GM12878 (cell line): Measurements from ENCODE around the gene VASP. TPM values are rescaled to one million over a fixed set of nuclear protein-coding genes. Genes with fewer than 3 reads are reported as not detected.

Experiments used
- ATAC-seq: fragments of 200-7000 bp; cut with Tn5 transposase; 3 replicates; pipeline ENCODE4 v1.9.1; 2020; ENCODE audit warnings: mild to moderate bottlenecking, moderate library complexity
- BruUV-seq: library from RNA; stranded (reverse); fragments of 400-500 nt; replicated peaks from 2 replicates; lab custom pipeline; 2021; lab: Mats Ljungman, UMichigan
- CTCF ChIA-PET: fragments of 300-600 bp; sonication (Branson Sonifier 250); formaldehyde crosslinking; extraction: SDS; loops from one replicate; lab custom pipeline; 2021; ENCODE audit warnings: inconsistent platforms; lab: Yijun Ruan, JAX
- POLR2A ChIA-PET: fragments of 350-600 bp; formaldehyde crosslinking; extraction: SDS; loops from one replicate; lab custom pipeline; 2021; ENCODE audit warnings: inconsistent platforms; lab: Charles Lee
- RAD21 ChIA-PET: fragments of 300-600 bp; sonication (Branson Sonifier 250); formaldehyde crosslinking; loops from one replicate; lab custom pipeline; 2023; ENCODE audit warnings: antibody characterized with exemption; ENCODE audit not compliant: unreplicated experiment; lab: Charles Lee
- SMC1A ChIA-PET: fragments of 300-600 bp; sonication (Branson Sonifier 250); formaldehyde crosslinking; loops from one replicate; lab custom pipeline; 2023; ENCODE audit not compliant: unreplicated experiment, uncharacterized antibody; lab: Charles Lee
- DNase-seq: peaks from one replicate; pipeline ENCODE4 v3.0.0-alpha.2; 2011; ENCODE audit warnings: low read depth, low spot score
- FAIRE-seq: peaks from 3 replicates; lab custom pipeline; 2011; peaks lifted over from hg19 to GRCh38; lab: Jason Lieb, UNC
- H2AFZ ChIP-seq: 2 replicates; pipeline ENCODE4 v1.6.0; 2011; ENCODE audit warnings: low read depth, low read length, control low read depth; ENCODE audit not compliant: control insufficient read depth
- H3K27ac ChIP-seq: 2 replicates; pipeline ENCODE4 v1.5.1; 2011; ENCODE audit warnings: control low read depth; ENCODE audit not compliant: control insufficient read depth, insufficient read depth
- H3K27me3 ChIP-seq, 2 experiments: replicated peaks in 1 of 2; 2 replicates each; pipeline versions ENCODE4 v1.6.0 to v1.6.1; 2011; ENCODE audit warnings: low read length in 1 of 2; ENCODE audit not compliant: control insufficient read depth in 2 of 2, insufficient read depth in 2 of 2
- H3K36me3 ChIP-seq, 2 experiments: 2 replicates each; pipeline ENCODE4 v1.5.1; 2011; ENCODE audit warnings: low read length in 1 of 2; ENCODE audit not compliant: control insufficient read depth in 2 of 2, insufficient read depth in 2 of 2
- H3K4me1 ChIP-seq: 2 replicates; pipeline ENCODE4 v1.6.1; 2011; ENCODE audit warnings: mild to moderate bottlenecking, low read length, moderate library complexity, mixed read lengths; ENCODE audit not compliant: control insufficient read depth, insufficient read depth
- H3K4me2 ChIP-seq: 2 replicates; pipeline ENCODE4 v1.6.0; 2011; ENCODE audit warnings: control low read depth; ENCODE audit not compliant: control insufficient read depth, insufficient read depth
- H3K4me3 ChIP-seq: fragments of 200-600 bp; sonication (generic); 2 replicates; pipeline ENCODE4 v1.5.1; 2016
- H3K79me2 ChIP-seq: 2 replicates; pipeline ENCODE4 v1.6.0; 2011; ENCODE audit warnings: low read length; ENCODE audit not compliant: control insufficient read depth, insufficient read depth
- H3K9ac ChIP-seq: 2 replicates; pipeline ENCODE4 v1.8.0; 2011; ENCODE audit warnings: low read length, control low read depth, mixed read lengths; ENCODE audit not compliant: control insufficient read depth, insufficient read depth
- H3K9me3 ChIP-seq: replicated peaks from 3 replicates; pipeline ENCODE4 v1.5.1; 2011; ENCODE audit warnings: mild to moderate bottlenecking, low read length; ENCODE audit not compliant: control insufficient read depth, insufficient read depth
- H4K20me1 ChIP-seq: 2 replicates; pipeline ENCODE4 v1.6.0; 2011; ENCODE audit not compliant: control insufficient read depth, insufficient read depth
- E2F4 ChIP-seq: IDR thresholded peaks from 2 replicates; pipeline ENCODE4 v1.6.1; 2012; ENCODE audit warnings: low read depth, low read length, improper control_type of control experiment
- EP300 ChIP-seq, 2 experiments: fragments of 150-350 bp in 1 of 2; IDR thresholded peaks; 2 replicates each; pipeline ENCODE4 v1.6.1; 2011 to 2012; ENCODE audit warnings: low read depth in 2 of 2, low read length in 2 of 2, borderline replicate concordance in 1 of 2, improper control_type of control experiment in 1 of 2, inconsistent platforms in 1 of 2; ENCODE audit not compliant: control insufficient read depth in 1 of 2
- IKZF1 ChIP-seq: fragments of 450-650 bp; conservative IDR thresholded peaks from 2 replicates; pipeline ENCODE4 v1.6.1; 2017; ENCODE audit warnings: antibody characterized with exemption, mild to moderate bottlenecking
- LARP7 ChIP-seq: fragments of 450-650 bp; IDR thresholded peaks from 2 replicates; pipeline ENCODE4 v1.6.1; 2017; ENCODE audit warnings: mild to moderate bottlenecking
- MXI1 ChIP-seq: fragments of 150-350 bp; IDR thresholded peaks from 2 replicates; pipeline ENCODE4 v1.6.1; 2011; ENCODE audit warnings: low read depth, mild to moderate bottlenecking, inconsistent platforms, low read length, improper control_type of control experiment
- RBBP5 ChIP-seq: fragments of 200-600 bp; sonication (generic); conservative IDR thresholded peaks from 2 replicates; pipeline ENCODE4 v1.6.1; 2016
- REST ChIP-seq: IDR thresholded peaks from 2 replicates; pipeline ENCODE4 v1.6.1; 2012; ENCODE audit warnings: mild to moderate bottlenecking, low read depth, low read length
- TAF1 ChIP-seq: IDR thresholded peaks from 2 replicates; pipeline ENCODE4 v1.6.1; 2011; ENCODE audit warnings: mild to moderate bottlenecking, low read depth, low read length, borderline replicate concordance
- TCF12 ChIP-seq: IDR thresholded peaks from 2 replicates; pipeline ENCODE4 v1.6.1; 2011; ENCODE audit warnings: low read depth, mild to moderate bottlenecking, low read length
- WGBS: methylation state at CpG from one replicate; pipeline ENCODE4 v1.1.6; 2016; ENCODE audit warnings: low lambda C conversion rate; ENCODE audit not compliant: insufficient replicate concordance, insufficient coverage; ENCODE audit errors: missing lambda C conversion rate; 5-methylcytosine and 5-hydroxymethylcytosine counted together
- in situ Hi-C: fragments of 300-500 bp; cut with MboI; formaldehyde crosslinking; loops from 9 replicates; pipeline ENCODE4 v1.14.3; 2018; ENCODE audit warnings: mixed read lengths
- intact Hi-C: fragments of 100-400 bp; cut with micrococcal nuclease; formaldehyde crosslinking; loops from one replicate; pipeline ENCODE4 v1.14.2; 2022; ENCODE audit not compliant: unreplicated experiment
- polyA plus RNA-seq, 11 experiments: library from polyadenylated mRNA; depleted of rRNA in 4 of 11; unstranded in 6 of 11; stranded (reverse) in 5 of 11; fragments of >200 nt; fragmentation: Nextera tagmentation in 4 of 11; fragmentation: Illumina TruSeq in 1 of 11; extraction: Ambion mirVana in 4 of 11; extraction: Trizol in 1 of 11; gene quantifications; 1 replicate in 1 of 11; 2 replicates in 10 of 11; pipeline versions ENCODE4 v1.2.1 to v1.2.3, GENCODE V29; 2011 to 2016; ENCODE audit warnings: inconsistent platforms in 2 of 11, missing spikeins in 2 of 11, low read depth in 1 of 11
- total RNA-seq, 4 experiments: library from RNA; depleted of rRNA in 3 of 4; stranded (reverse); fragments of >200 nt in 3 of 4; fragmentation: Illumina TruSeq in 1 of 4; extraction: Trizol in 1 of 4; gene quantifications; 2 replicates each; pipeline versions ENCODE4 v1.2.1 to v1.2.3, GENCODE V29; 2013 to 2021

VASP gene
- total and polyA plus RNA-seq, 10 of the 15 experiments (the other 5 are each of a cell fraction or from before 2014, with no cell fraction given), result 19.5 to 298 (median 84.8) TPM

- H3K4me2 ChIP-seq, result no peak overlapping the region
- H3K9me3 ChIP-seq, result no peaks in the 10 kb centered on the region; the same call in 2 of the 3 replicates
- POLR2A ChIA-PET, result interaction anchor here (0.8 to 1.6 kb wide), 2 partner anchors 151 to 172 kb away, joined by 3 read pairs; no protein-coding TSS in a partner anchor
- ATAC-seq, result no peak
- no peak overlapping the region for H3K27ac ChIP-seq
- no peak for TF ChIP-seq LARP7
- no peak for TF ChIP-seq TAF1
- intact Hi-C loops (loop anchor here (5.0 kb wide), 1 partner anchor 77 kb away; no protein-coding TSS in a partner anchor), in situ Hi-C loops (no loop called here)
- H3K4me3 ChIP-seq, result no peak overlapping the region
- 46% methylated on average over 5 of the region's 5 CpGs for WGBS
- no TSS peak for BruUV-seq
- peaks cover 0 to 9% of the 10 kb centered on the region in 2 experiments; a peak in 3 of 4 replicates for H3K27me3 ChIP-seq
- peaks cover 22% of the 10 kb centered on the region for H3K4me1 ChIP-seq
- peaks cover 6% of the 10 kb centered on the region; the same call in 1 of the 2 replicates for H4K20me1 ChIP-seq
- CTCF ChIA-PET, result interaction anchor here (0.7 to 6.6 kb wide), 9 partner anchors 9 to 149 kb away, joined by 3 to 65 read pairs (median 4); partner anchors contain the start of gene PPP1R13L
- SMC1A ChIA-PET, result interaction anchor here (0.8 to 2.1 kb wide), 6 partner anchors 10 to 148 kb away, joined by 3 to 8 read pairs (median 3); partner anchors contain the start of gene OPA3
- no peak for DNase-seq
- H3K9ac ChIP-seq, result no peak overlapping the region
- no peaks in the 10 kb centered on the region for H3K36me3 ChIP-seq
- FAIRE-seq, result no peak
- RAD21 ChIA-PET, result interaction anchor here (0.9 to 1.9 kb wide), 5 partner anchors 10 to 174 kb away, joined by 3 to 9 read pairs (median 4); no protein-coding TSS in a partner anchor
- no peaks in the 10 kb centered on the region for H3K79me2 ChIP-seq
- no peak overlapping the region for H2AFZ ChIP-seq
These were observed 12.1 kb upstream of the VASP start for GRCh38 chr19:45495178-45495577.

- Histone ChIP-seq H3K4me3 (peak overlapping the region; percentile 55; the same call in 1 of the 2 replicates), H4K20me1 (peaks cover 6% of the 10 kb centered on the region; the same call in 1 of the 2 replicates), H3K9ac (peak overlapping the region; percentile 24; the same call in 1 of the 2 replicates), H3K4me1 (peaks cover 22% of the 10 kb centered on the region), H3K79me2 (no peaks in the 10 kb centered on the region), H2AFZ (no peak overlapping the region; the same call in 1 of the 2 replicates), H3K36me3 (no peaks in the 10 kb centered on the region), H3K4me2 (peak overlapping the region; percentile 94), H3K9me3 (no peaks in the 10 kb centered on the region; the same call in 2 of the 3 replicates), H3K27me3 (peaks cover 0 to 9% of the 10 kb centered on the region in 2 experiments; a peak in 3 of 4 replicates), H3K27ac (no peak overlapping the region)
- SMC1A ChIA-PET, result interaction anchor here (1.0 to 1.5 kb wide), 2 partner anchors 146 to 147 kb away, joined by 3 read pairs; no protein-coding TSS in a partner anchor
- in situ Hi-C loops (no loop called here), intact Hi-C loops (loop anchor here (5.0 kb wide), 1 partner anchor 76 kb away; no protein-coding TSS in a partner anchor)
- RAD21 ChIA-PET, result interaction anchor here (0.7 to 1.9 kb wide), 3 partner anchors 11 to 145 kb away, joined by 3 to 9 read pairs (median 4); no protein-coding TSS in a partner anchor
- FAIRE-seq, result no peak
- CTCF ChIA-PET, result interaction anchor here (0.6 to 6.6 kb wide), 6 partner anchors 9 to 94 kb away, joined by 3 to 65 read pairs (median 4); no protein-coding TSS in a partner anchor
- no peak for DNase-seq
- POLR2A ChIA-PET, result interaction anchor here (0.9 to 2.0 kb wide), 6 partner anchors 10 to 149 kb away, joined by 3 to 6 read pairs (median 3); no protein-coding TSS in a partner anchor
- BruUV-seq, result no TSS peak
- ATAC-seq, result no peak
- 3% methylated on average over 41 of the region's 54 CpGs for WGBS
- no peak for TF ChIP-seq E2F4
- peak; percentile 32 for TF ChIP-seq IKZF1
- TF ChIP-seq EP300 (IDR thresholded peaks at IDR 0.05; ENCODE audit: borderline replicate concordance in 1 of 2, control insufficient read depth in 1 of 2, low read depth in 2 of 2, low read length in 2 of 2), result no peak
- TF ChIP-seq MXI1, result peak; percentile 62; the same call in 1 of the 2 replicates
- no peak for TF ChIP-seq RBBP5
- peak; percentile 96 for TF ChIP-seq REST
- TF ChIP-seq LARP7, result peak; percentile 56; the same call in 1 of the 2 replicates
- 0 out of 2 replicates have a peak, but pooled peaks have one; percentile 9 for TF ChIP-seq TCF12
These were observed 10.8 kb upstream of the VASP start for GRCh38 chr19:45496349-45496953.
